Measurements from ENCODE around the gene POLE2. TPM values are rescaled to one million over a fixed set of nuclear protein-coding genes. Genes with fewer than 3 reads are reported as not detected.
"Not testable (repeated sequence)": the region's sequence is repeated elsewhere in the genome, so short reads cannot be mapped to it uniquely, and the experiment has no call there.

Gene POLE2
- total and polyA plus RNA-seq, 2 donors: 3.4 to 19.3 TPM

DNA sequence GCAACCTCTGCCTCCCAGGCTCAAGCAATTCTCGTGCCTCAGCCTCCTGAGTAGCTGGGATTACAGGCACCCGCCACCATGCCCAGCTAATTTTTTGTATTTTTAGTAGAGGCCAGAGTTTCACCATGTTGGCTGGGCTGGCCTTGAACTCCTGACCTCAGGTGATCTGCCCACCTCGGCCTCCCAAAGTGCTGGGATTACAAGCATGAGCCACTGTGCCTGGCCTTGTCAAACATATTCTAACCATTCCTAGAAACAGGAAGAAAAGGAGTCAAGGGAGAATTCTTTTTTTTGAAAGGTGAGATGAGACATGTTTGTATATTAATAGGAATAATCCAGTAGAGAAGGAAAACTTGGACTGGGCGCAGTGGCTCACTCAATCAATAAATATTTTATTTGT, 16.5 kb upstream of the POLE2 start:
- not testable (repeated sequence) for H3K27ac ChIP-seq (ENCODE audit: low read depth in 1 of 2, low read length in 1 of 2); H3K9me3 ChIP-seq (ENCODE audit: control insufficient read depth in 2 of 2, insufficient read depth in 1 of 2, low read length in 1 of 2); H3K27me3 ChIP-seq (ENCODE audit: control insufficient read depth in 2 of 2, insufficient read depth in 1 of 2, low read length in 1 of 2); DNase-seq (ENCODE audit: low read depth in 6 of 9, low spot score in 9 of 9); H3K4me3 ChIP-seq (ENCODE audit: low read length in 2 of 2); H3K36me3 ChIP-seq (ENCODE audit: control insufficient read depth in 2 of 2, insufficient read depth in 2 of 2, low read length in 1 of 2); H3K4me1 ChIP-seq (ENCODE audit: control insufficient read depth in 2 of 2, insufficient read depth in 2 of 2, low read length in 2 of 2)
- 96% methylated on average over 4 of the region's 4 CpGs for WGBS

DNA sequence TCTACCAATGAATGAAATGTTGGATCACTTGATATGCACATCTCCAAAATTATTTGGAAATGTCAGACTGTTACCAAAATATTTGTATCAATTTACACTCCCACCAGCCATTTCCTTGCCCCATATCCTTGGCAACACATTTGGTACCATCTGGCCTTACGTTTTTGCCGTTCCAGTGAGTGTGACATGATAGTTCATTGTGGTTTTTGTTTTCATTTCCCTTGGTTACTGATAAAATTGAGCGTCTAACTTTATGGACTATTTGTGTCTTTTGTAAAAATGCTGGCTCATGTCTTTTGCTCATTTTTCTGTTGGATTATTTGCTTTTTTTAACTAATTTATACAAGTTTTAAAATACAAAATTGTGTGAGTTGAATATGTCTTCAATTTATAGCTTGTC, 16.0 kb upstream of the POLE2 start:
- Histone ChIP-seq H3K27me3 (ENCODE audit: control insufficient read depth in 2 of 2, insufficient read depth in 1 of 2, low read length in 1 of 2) (no peaks in the 10 kb centered on the region), H3K27ac (ENCODE audit: low read depth in 1 of 2, low read length in 1 of 2) (no peak overlapping the region), H3K4me1 (ENCODE audit: control insufficient read depth in 2 of 2, insufficient read depth in 2 of 2, low read length in 2 of 2) (no peaks in the 10 kb centered on the region), H3K4me3 (ENCODE audit: low read length in 2 of 2) (no peak overlapping the region), H3K36me3 (ENCODE audit: control insufficient read depth in 2 of 2, insufficient read depth in 2 of 2, low read length in 1 of 2) (no peaks in the 10 kb centered on the region), H3K9me3 (ENCODE audit: control insufficient read depth in 2 of 2, insufficient read depth in 1 of 2, low read length in 1 of 2) (no peaks in the 10 kb centered on the region)
- WGBS: 24% methylated on average over 3 of the region's 3 CpGs
- no peak for DNase-seq (ENCODE audit: low read depth in 6 of 9, low spot score in 9 of 9)

DNA sequence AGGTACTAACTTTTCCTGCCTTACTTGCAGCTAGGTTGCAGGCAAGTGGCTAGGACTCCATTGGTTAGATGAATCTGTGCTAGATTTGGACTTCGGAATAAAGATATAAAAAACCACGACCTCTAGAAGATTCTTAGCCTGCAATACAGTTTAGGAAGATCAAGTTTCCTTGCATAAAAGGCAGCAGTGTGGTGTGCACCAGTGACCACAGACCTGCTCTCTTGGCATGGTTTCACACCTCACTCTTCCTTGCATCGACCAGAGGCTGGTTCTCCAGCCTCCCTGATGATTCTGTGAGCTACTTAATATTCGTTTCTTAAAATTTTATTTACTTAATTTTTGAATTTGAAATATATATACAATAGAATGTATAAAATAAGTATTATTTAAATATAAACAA, 14.7 kb upstream of the POLE2 start:
- H3K27ac ChIP-seq (ENCODE audit: low read depth in 1 of 2, low read length in 1 of 2): no peak overlapping the region
- H3K36me3 ChIP-seq (ENCODE audit: control insufficient read depth in 2 of 2, insufficient read depth in 2 of 2, low read length in 1 of 2): no peaks in the 10 kb centered on the region
- no peak overlapping the region for H3K4me3 ChIP-seq (ENCODE audit: low read length in 2 of 2)
- 63% methylated on average over 4 of the region's 4 CpGs for WGBS
- H3K4me1 ChIP-seq (ENCODE audit: control insufficient read depth in 2 of 2, insufficient read depth in 2 of 2, low read length in 2 of 2): no peaks in the 10 kb centered on the region
- DNase-seq (ENCODE audit: low read depth in 6 of 9, low spot score in 9 of 9): no peak
- no peaks in the 10 kb centered on the region for H3K27me3 ChIP-seq (ENCODE audit: control insufficient read depth in 2 of 2, insufficient read depth in 1 of 2, low read length in 1 of 2)
- no peaks in the 10 kb centered on the region for H3K9me3 ChIP-seq (ENCODE audit: control insufficient read depth in 2 of 2, insufficient read depth in 1 of 2, low read length in 1 of 2)

DNA sequence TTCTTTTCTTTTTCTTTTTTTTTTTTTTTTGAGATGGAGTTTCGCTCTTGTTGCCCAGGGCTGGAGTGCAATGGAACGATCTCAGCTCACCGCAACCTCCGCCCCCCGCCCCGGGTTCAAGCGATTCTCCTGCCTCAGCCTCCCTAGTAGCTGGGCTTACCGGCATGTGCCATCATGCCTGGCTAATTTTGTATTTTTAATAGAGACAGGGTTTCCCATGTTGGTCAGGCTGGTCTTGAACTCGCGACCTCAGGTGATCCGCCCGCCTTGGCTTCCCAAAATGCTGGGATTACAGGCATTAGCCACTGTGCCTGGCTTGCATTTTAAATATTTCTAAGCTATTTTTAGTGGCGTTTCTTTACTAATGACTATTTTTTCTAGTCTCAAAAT, 5.7 kb upstream of the POLE2 start:
- H3K4me1 ChIP-seq (ENCODE audit: control insufficient read depth in 2 of 2, insufficient read depth in 2 of 2, low read length in 2 of 2); DNase-seq (ENCODE audit: low read depth in 6 of 9, low spot score in 9 of 9); H3K9me3 ChIP-seq (ENCODE audit: control insufficient read depth in 2 of 2, insufficient read depth in 1 of 2, low read length in 1 of 2); H3K36me3 ChIP-seq (ENCODE audit: control insufficient read depth in 2 of 2, insufficient read depth in 2 of 2, low read length in 1 of 2); H3K27ac ChIP-seq (ENCODE audit: low read depth in 1 of 2, low read length in 1 of 2); H3K27me3 ChIP-seq (ENCODE audit: control insufficient read depth in 2 of 2, insufficient read depth in 1 of 2, low read length in 1 of 2): not testable (repeated sequence)
- WGBS: 21% methylated on average over 13 of the region's 13 CpGs
- peak overlapping the region; percentile 54 to 84 for H3K4me3 ChIP-seq (ENCODE audit: low read length in 2 of 2)

DNA sequence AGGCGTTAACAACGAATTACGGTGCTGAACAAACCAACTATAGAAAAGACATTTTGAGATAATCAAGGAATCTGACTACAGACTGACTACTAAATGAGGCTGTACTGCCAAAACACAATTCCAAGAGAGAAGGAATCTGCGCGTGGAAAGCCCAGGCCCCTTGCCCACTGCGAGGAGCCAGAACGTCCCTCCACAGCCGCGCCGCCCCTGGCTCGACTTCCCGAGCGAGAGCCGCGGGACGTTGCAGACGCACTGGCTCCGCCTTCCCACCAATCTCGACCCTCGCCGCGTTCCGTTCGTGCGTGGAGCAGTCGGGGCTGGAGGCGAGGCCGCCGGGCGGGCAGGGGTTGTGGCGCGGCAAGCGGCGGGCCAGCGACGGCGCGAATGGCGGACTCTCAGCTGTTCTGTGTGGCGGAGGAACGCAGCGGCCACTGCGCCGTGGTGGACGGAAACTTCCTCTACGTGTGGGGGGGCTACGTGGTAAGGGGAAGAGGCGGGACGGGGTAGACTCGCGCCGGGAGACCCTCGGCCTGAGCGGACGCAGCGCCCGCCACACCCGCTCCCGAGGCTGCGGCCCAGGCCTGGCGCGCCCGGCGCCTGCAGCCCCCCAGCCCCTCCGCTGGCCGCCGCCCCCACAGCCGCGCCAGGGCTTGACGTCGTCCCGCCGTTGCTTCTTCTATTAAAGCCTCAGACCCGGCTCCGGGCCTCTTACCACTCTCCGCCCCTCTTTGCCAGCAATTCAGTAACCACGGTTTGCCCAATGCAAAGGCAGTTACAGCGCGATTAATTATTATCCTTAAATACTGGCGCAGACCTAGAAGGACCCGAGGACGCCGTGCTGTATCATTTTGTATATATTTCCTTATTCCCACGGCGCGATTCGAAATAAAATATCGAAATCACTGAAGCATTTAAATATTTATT, 5.1 kb upstream of the POLE2 start, which contains the start of gene KLHDC1:
Gene KLHDC1, plus strand, starts transcription at position 310 of the 924 bp plus-strand sequence. Its CDS starts 75 bp downstream, at position 385.
- H3K36me3 ChIP-seq (ENCODE audit: control insufficient read depth in 2 of 2, insufficient read depth in 2 of 2, low read length in 1 of 2): no peaks in the 10 kb centered on the region
- H3K27me3 ChIP-seq (ENCODE audit: control insufficient read depth in 2 of 2, insufficient read depth in 1 of 2, low read length in 1 of 2): no peaks in the 10 kb centered on the region
- whole genome bisulfite sequencing: 1% methylated on average over 88 of the region's 88 CpGs
- peak within 1 kb of the TSS; percentile 82 to 93 for H3K27ac ChIP-seq (ENCODE audit: low read depth in 1 of 2, low read length in 1 of 2)
- H3K4me1 ChIP-seq (ENCODE audit: control insufficient read depth in 2 of 2, insufficient read depth in 2 of 2, low read length in 2 of 2): peaks cover 4 to 7% of the 10 kb centered on the region in 2 donors
- peak in 8 of 9 donors; percentile 33 to 87 (median 66) for DNase-seq (ENCODE audit: low read depth in 6 of 9, low spot score in 9 of 9)
- peak within 1 kb of the TSS; percentile 54 to 84 for H3K4me3 ChIP-seq (ENCODE audit: low read length in 2 of 2)
- H3K9me3 ChIP-seq (ENCODE audit: control insufficient read depth in 2 of 2, insufficient read depth in 1 of 2, low read length in 1 of 2): no peaks in the 10 kb centered on the region

DNA sequence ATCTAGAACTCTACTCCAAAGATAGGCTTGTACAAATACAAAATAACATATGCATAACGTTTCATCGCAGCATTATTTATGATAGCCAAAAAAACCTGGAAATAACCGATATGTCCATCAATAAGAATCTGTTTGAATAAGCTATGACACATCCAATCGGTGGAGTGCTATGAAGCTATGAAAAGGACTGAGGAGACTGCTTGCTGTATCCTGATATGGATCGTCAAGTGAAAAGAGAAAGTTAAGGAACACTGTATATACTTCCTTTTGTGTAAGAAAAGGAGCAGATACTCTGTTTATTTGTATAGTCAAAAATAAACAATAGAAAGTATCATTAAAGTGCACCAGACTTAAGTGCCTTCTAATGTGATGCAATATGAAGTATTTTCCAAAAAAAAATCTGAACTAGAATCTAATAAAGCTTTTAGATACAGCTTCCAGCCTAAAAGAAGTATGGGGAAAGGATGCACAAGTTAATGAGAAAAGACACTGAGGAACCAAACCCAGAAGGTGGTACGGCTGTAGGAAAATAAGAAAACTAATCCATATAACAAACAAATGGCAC, 4.3 kb upstream of the POLE2 start:
- H3K36me3 ChIP-seq (ENCODE audit: control insufficient read depth in 2 of 2, insufficient read depth in 2 of 2, low read length in 1 of 2): no peaks in the 10 kb centered on the region
- peak overlapping the region; percentile 82 to 93 for H3K27ac ChIP-seq (ENCODE audit: low read depth in 1 of 2, low read length in 1 of 2)
- no peaks in the 10 kb centered on the region for H3K27me3 ChIP-seq (ENCODE audit: control insufficient read depth in 2 of 2, insufficient read depth in 1 of 2, low read length in 1 of 2)
- 78% methylated on average over 6 of the region's 6 CpGs for WGBS
- no peaks in the 10 kb centered on the region for H3K9me3 ChIP-seq (ENCODE audit: control insufficient read depth in 2 of 2, insufficient read depth in 1 of 2, low read length in 1 of 2)
- H3K4me3 ChIP-seq (ENCODE audit: low read length in 2 of 2): peak overlapping the region; percentile 54 to 84
- peaks cover 7 to 10% of the 10 kb centered on the region in 2 donors for H3K4me1 ChIP-seq (ENCODE audit: control insufficient read depth in 2 of 2, insufficient read depth in 2 of 2, low read length in 2 of 2)
- no peak for DNase-seq (ENCODE audit: low read depth in 6 of 9, low spot score in 9 of 9)

DNA sequence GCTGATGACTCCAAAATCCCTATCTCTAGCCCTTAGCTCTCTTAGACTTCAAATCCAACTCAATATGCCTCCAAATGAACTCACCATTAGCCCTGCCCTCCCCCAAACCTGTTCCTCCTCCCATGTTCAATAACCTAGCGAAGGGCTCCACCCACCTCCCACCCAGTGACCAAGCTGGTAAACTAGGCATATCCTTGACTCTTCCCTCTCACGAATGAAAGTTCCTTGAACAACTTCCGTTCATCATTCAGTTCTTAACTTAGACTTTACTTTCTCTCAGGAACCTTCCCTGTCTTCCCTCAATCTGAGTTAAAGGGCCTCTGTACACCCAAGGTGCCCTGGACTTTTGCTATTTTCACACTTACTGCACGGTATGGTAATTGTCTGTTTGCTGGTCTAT, 3.0 kb upstream of the POLE2 start:
- H3K36me3 ChIP-seq (ENCODE audit: control insufficient read depth in 2 of 2, insufficient read depth in 2 of 2, low read length in 1 of 2): no peaks in the 10 kb centered on the region
- no peak overlapping the region for H3K4me3 ChIP-seq (ENCODE audit: low read length in 2 of 2)
- H3K9me3 ChIP-seq (ENCODE audit: control insufficient read depth in 2 of 2, insufficient read depth in 1 of 2, low read length in 1 of 2): no peaks in the 10 kb centered on the region
- H3K4me1 ChIP-seq (ENCODE audit: control insufficient read depth in 2 of 2, insufficient read depth in 2 of 2, low read length in 2 of 2): peaks cover 8 to 15% of the 10 kb centered on the region in 2 donors
- 94% methylated on average over 4 of the region's 4 CpGs for WGBS
- H3K27ac ChIP-seq (ENCODE audit: low read depth in 1 of 2, low read length in 1 of 2): no peak overlapping the region
- H3K27me3 ChIP-seq (ENCODE audit: control insufficient read depth in 2 of 2, insufficient read depth in 1 of 2, low read length in 1 of 2): no peaks in the 10 kb centered on the region
- DNase-seq (ENCODE audit: low read depth in 6 of 9, low spot score in 9 of 9): no peak

DNA sequence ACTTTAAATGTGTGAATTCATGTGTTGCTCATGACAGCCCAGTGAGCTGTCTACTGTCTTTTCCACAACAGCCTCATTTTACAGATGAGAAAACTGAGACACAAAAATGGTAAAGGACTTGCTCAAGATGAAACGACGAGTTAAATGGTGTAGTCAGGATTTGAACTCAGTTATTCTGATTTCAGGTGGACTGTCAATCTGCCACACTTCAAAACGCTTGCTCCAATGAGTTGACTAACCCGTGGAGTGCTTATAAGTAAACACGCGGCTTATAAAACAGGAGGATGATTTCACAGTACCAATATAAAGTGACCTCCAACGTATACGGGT, 652 bp upstream of the POLE2 start:
- no peak for DNase-seq (ENCODE audit: low read depth in 6 of 9, low spot score in 9 of 9)
- Histone ChIP-seq H3K27me3 (ENCODE audit: control insufficient read depth in 2 of 2, insufficient read depth in 1 of 2, low read length in 1 of 2) (no peaks in the 10 kb centered on the region), H3K9me3 (ENCODE audit: control insufficient read depth in 2 of 2, insufficient read depth in 1 of 2, low read length in 1 of 2) (no peaks in the 10 kb centered on the region), H3K36me3 (ENCODE audit: control insufficient read depth in 2 of 2, insufficient read depth in 2 of 2, low read length in 1 of 2) (no peaks in the 10 kb centered on the region), H3K4me1 (ENCODE audit: control insufficient read depth in 2 of 2, insufficient read depth in 2 of 2, low read length in 2 of 2) (peaks cover 8 to 15% of the 10 kb centered on the region in 2 donors), H3K4me3 (ENCODE audit: low read length in 2 of 2) (peak overlapping the region in 1 of 2 donors; percentile 78), H3K27ac (ENCODE audit: low read depth in 1 of 2, low read length in 1 of 2) (peak overlapping the region in 1 of 2 donors; percentile 79)
- 95% methylated on average over 8 of the region's 8 CpGs for WGBS

DNA sequence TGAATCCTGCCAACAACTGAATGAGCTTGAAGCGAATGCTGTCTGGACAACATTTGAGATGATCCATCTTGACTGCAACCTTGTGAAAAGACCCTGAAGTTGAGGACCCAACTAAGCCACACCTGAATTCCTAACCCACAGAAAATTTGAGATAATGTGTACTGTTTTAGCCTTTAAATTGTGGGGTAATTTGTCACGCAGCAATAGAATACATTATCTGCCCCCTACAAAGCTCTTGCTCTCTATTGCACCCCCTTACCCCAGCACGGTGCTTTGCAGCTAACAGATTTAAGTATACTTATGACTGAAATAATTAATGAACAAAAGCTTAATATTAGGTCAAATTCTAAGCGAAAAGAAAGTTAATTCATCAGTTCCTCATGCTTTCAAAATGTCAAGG, 1.6 kb downstream of the POLE2 start:
- Histone ChIP-seq H3K36me3 (ENCODE audit: control insufficient read depth in 2 of 2, insufficient read depth in 2 of 2, low read length in 1 of 2) (peaks cover 0 to 3% of the 10 kb centered on the region in 2 donors), H3K27me3 (ENCODE audit: control insufficient read depth in 2 of 2, insufficient read depth in 1 of 2, low read length in 1 of 2) (no peaks in the 10 kb centered on the region), H3K4me1 (ENCODE audit: control insufficient read depth in 2 of 2, insufficient read depth in 2 of 2, low read length in 2 of 2) (peaks cover 8 to 15% of the 10 kb centered on the region in 2 donors), H3K27ac (ENCODE audit: low read depth in 1 of 2, low read length in 1 of 2) (no peak overlapping the region), H3K4me3 (ENCODE audit: low read length in 2 of 2) (no peak overlapping the region), H3K9me3 (ENCODE audit: control insufficient read depth in 2 of 2, insufficient read depth in 1 of 2, low read length in 1 of 2) (no peaks in the 10 kb centered on the region)
- 98% methylated on average over 4 of the region's 4 CpGs for WGBS
- no peak for DNase-seq (ENCODE audit: low read depth in 6 of 9, low spot score in 9 of 9)
